GM21737 (cell line): ENCODE results near the gene OPRD1.
"Not testable (repeated sequence)": the region's sequence is repeated elsewhere in the genome, so short reads cannot be mapped to it uniquely, and the experiment has no call there.

Experiments used
- ATAC-seq: cut with Tn5 transposase; IDR thresholded peaks from one replicate; pipeline ENCODE4 v1.9.1; 2021; ENCODE audit warnings: mild to moderate bottlenecking, moderate library complexity; ENCODE audit not compliant: unreplicated experiment

The OPRD1 gene

GRCh38 chr1:28800324-28800723 is 11.6 kb upstream of the OPRD1 start:
- ATAC-seq: no peak

DNA sequence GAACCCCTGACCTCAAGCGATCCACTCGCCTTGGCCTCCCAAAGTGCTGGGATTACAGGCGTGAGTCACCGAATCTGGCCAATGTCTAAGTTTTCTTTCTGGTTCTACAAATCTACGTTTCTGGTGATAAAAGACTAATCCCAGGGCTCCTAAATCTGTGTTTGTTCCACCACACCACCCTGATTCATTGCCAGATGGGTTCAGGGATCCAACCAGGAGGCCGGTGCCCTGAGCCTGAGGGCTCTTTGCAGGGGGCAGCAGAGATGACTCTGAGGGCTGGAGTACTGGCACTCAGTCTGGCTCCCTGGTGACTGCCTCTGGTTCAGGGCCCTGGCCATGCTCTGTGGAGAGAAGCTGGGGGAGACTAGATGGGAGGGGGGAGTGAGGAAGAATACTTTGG is 10.5 kb upstream of the OPRD1 start:
- ATAC-seq: no peak

DNA sequence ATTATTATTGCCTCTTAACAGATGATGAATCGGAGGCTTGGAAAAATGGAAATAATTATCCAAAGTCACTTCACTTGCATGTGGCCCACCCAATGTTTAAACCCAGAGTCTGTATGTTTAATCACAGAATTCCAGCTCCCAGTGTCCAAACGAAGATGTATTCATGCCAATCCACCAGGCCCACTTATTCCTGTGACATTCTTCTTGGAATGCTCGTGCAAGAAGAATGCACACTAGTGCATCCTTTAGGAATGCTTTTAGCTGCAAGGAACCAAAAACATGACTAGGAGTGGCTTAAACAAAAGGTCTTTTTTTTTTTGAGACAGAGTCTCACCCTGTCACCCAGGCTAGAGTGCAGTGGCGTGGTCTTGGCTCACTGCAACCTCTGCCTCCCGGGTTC is 8.9 kb upstream of the OPRD1 start:
- no peak for ATAC-seq

- ATAC-seq: no peak
Observed at GRCh38 chr1:28803662-28804061, 8.3 kb upstream of the OPRD1 start.

DNA sequence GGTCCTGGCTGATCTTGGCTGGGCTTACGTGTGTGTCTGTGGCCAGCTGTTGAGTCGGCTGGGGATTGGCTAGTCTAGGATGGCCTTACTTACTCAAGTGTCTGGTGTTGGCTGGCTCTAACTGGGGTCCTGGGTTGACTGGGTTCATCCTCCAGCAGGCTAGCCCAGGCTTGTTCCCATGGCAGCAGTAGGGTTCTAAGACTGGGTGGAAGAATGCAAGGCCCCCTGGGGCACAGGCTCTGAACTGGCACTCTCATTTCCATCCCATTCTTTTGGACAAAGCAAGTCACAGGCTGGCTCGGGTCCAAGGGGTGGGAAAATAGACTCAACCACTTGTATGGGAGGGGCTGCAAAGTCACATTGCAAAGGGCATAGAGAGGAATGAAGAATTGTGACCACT is 7.9 kb upstream of the OPRD1 start:
- no peak for ATAC-seq

DNA sequence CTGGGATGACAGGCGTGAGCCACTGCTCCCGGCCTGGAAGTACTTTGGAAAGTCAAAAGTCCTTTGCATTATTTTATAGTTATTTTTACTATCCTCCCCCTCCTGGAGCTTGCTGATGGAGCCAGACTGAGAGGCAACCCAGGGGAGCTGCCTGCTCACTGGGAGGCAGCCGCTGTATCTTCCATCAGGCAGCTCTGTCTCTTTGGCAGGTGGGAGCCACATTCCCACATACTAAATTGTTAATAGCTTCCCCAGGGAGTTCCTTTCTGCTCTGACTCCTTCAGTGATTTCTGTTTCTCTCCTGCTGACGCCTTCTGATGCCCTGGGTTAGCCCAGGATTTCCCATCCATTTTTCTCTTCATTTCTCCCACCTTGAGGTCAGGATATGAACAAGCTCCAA is 4.9 kb upstream of the OPRD1 start:
- no peak for ATAC-seq

GRCh38 chr1:28807986-28808385 is 4.0 kb upstream of the OPRD1 start:
- no peak for ATAC-seq

- no peak for ATAC-seq
Observed at GRCh38 chr1:28811369-28811765, 603 bp upstream of the OPRD1 start.

DNA sequence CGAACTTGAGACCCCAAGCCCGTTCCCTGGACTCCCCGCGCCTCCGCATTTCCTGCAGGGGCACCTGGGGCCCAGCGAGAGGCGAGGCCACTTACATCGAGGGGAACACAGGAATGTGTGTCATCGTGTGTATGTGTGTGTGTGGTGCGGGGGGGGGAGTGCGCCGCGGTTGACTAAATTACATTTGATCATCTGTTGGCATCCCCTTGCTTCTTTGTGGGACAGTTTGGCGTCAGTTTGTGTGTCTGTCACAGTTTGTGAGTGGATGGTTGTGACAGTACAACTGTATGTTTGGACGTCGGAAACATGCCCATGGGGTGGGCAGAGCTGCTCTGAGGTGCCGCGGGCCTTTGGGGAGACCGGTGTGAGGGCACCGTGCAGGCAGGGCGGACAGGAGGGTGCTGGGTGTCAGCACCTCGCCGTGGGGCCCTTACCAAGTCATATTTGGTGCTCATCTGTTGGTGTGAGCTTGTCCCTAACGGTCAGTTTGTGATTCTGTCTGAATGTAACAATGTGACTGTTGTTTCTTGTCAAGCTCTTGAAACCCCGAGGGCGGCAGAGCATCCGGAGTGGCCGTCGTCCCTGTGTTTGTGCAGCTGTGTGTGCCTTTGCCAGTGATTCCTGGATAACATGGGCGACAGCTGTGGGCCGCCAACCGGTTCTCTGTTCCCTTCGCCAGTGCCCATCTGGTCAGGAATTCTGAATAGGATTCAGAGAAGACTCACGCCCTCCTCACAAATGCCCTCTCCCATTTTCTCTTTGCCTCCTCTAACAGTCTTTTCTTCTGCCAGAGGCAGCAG is 899 bp downstream of the OPRD1 start:
- no peak for ATAC-seq

DNA sequence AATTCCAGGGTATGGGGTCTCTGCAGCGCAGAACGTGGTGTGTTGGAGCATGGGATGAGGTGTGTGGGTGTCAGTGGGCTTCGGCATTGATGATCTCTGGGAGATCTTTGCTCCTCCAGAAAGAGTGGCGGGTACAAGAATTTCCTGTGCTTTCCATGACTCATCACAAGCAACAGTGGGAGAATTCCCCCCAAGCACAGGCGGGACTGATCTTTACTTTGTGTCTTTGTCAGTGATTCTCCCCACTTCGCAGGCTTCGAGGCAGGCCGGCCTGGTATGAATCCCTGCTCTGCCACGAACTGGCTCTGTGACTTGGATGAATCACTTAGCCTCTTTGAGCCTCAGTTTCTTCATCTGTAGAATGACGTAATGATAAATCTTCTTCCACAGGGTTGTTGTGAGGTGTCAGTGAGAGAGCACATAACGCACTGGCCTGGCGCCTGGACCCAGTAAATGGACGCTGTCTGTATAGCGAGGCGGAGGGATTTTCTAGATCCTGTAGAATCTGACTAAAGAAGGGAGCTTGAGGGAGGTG is 2.0 kb downstream of the OPRD1 start:
- ATAC-seq: no peak

- no peak for ATAC-seq
Observed at GRCh38 chr1:28815533-28816185, 3.7 kb downstream of the OPRD1 start.

DNA sequence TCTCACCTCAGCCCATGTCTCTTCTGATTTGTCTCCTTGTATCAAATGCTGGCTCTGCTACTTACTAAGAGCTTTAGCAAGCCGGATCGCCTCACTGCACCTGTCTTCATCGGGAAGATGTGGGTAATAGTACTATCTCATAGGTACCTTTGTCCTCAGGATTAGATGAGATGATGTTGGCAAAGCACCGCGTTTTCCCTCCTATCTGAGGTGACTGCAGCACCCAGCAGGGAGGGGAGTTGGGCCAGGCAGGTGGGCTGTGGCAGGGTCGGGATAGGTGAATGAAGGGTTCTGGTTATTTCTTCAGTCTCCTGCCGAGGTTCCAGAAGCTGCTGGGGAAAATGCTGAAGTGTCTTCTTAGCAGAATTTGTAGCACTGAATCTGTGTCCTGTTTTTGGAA is 5.2 kb downstream of the OPRD1 start:
- ATAC-seq: no peak

GRCh38 chr1:28819020-28819419 is 7.0 kb downstream of the OPRD1 start:
- no peak for ATAC-seq

DNA sequence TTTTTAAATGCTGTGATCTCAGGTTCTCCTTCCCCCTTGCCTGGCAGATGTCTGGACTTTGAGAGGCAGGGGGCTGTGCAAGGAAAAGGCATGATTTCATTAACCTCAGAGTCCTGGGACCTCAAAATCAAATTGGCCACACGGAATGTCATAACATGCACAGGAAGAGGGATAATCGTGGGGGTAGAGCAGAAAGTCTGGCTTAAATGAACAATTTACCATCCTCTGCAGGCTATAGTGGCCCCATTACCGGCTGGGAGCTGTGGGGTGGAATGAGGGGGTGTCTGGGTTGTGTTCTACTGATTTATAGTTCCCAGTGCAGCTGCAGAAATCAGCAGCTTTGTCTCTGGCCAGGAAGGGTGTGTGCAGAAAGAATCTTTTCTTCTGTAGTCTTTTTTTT is 10.8 kb downstream of the OPRD1 start:
- no peak for ATAC-seq

DNA sequence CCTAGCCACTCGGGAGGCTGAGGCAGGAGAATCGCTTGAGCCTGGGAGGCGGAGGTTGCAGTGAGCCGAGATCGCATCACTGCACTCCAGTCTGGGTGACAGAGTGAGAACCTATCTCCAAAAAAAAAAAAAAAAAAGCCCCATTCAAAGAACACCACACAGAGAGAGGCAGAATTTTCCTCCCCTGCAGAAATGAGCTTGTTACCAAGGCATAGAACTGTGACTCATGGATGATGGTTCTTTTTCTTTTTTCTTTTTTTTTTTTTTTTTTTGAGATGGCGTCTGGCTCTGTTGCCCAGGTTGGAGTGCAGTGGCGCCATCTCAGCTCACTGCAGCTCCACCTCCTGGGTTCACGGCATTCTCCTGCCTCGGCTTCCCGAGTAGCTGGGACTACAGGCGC is 12.1 kb downstream of the OPRD1 start:
- ATAC-seq: not testable (repeated sequence)

DNA sequence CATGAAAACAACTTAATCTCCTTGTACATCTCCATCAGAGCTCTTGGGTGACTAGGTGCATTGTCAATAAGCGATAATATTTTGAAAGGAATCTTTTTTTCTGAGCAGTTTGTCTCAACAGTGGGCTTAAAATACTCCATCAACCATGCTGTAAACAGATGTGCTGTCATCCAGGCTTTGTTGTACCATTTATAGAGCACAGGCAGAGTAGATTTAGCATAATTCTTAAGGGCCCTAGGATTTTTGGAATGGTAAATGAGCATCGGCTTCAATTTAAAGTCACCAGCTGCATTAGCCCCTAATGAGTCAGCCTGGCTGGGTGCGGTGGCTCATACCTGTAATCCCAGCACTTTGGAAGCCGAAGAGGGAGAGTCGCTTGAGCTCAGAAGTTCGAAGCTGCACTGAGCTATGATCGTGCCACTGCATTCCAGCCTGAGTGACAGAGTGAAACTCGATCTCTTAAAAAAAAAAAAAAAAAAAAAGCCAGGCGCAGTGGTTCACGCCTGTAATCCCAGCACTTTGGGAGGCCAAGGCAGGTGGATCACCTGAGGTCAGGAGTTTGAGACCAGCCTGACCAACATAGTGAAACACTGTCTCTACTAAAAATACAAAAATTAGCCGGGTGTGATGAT is 16.4 kb downstream of the OPRD1 start:
- ATAC-seq: not testable (repeated sequence)

DNA sequence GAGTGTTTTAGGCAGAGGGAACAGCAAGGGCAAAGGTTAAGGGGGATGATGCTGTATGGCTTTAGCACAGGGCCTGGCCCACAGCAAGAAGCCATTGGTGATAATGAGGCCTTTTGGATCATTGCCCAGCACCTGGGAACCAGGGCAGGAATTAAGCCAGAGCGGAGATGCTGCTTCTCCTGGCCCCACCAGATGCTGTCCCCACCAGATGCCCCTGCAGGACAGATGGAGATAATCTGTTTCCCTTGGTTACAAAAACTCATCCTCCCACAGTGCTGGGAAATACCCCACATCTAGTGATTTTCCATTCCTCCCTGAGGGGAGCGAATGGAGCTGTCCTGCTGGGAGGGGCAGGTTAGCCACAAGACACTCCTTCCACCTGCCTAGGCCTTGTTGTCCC is 18.8 kb downstream of the OPRD1 start:
- no peak for ATAC-seq

- ATAC-seq: no peak
Observed at GRCh38 chr1:28832966-28833365, 21.0 kb downstream of the OPRD1 start.

DNA sequence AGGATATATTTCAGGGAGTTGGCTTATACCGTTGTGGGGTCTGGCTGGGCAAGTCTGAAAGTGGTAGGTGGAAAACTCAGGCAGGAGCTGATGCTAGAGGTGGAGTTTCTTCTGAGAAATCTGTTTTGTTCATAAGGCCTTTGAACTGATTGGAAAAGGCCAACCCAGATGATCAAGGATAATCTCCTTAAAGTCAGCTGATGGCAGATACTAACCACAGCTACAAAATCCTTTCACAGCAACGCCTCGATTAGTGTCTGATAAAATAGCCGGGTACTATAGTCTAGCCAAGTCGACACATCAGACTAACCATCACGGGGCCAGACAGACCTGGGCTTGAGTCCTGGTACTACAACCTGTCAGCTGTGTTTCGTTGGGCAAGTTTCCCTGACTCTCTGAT is 21.4 kb downstream of the OPRD1 start:
- ATAC-seq: no peak

- no peak for ATAC-seq
Observed at GRCh38 chr1:28835237-28835650, 23.3 kb downstream of the OPRD1 start.

DNA sequence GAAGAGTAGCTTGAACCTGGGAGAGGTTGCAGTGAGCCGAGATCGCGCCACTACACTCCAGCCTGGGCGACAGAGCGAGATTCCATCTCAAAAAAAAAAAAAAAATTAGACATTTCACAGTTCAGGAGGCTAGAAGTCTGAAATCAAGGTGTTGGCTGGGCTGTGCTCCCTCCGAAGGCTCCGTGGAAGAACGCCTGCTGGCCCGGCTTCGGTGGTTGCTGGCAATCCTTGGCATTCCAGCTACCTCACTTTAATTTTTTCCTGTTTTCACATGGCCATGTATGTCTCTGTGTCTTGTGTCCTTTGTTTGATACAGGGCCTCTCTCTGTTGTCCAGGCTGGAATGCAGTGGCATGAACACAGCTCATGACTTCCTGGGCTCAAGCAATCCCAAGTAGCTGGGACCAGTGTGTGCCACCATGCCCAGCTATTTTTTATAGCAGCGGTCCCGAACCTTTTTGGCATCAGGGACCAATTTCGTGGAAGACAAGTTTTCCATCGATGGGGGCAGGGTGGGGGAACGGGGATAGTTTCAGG is 24.5 kb downstream of the OPRD1 start:
- no peak for ATAC-seq
